Esophagus muscularis mucosa (tissue), 4 donors: Measurements from ENCODE around the gene CKB. TPM values are rescaled to one million over a fixed set of nuclear protein-coding genes. Genes with fewer than 3 reads are reported as not detected.

Experiments used
- DNase-seq: peaks from one replicate; pipeline ENCODE4 v3.0.0-alpha.2; 2017; ENCODE audit errors: extremely low spot score
- H3K27ac ChIP-seq, 4 donors: fragments of 200-600 bp; sonication (generic); replicated peaks in 1 of 4; 1 replicate in 3 of 4; 2 replicates in 1 of 4; pipeline ENCODE4 v1.5.1; 2016 to 2019; ENCODE audit warnings: mild to moderate bottlenecking in 1 of 4
- H3K27me3 ChIP-seq, 4 donors: fragments of 200-600 bp; sonication (generic); one replicate each; pipeline versions ENCODE4 v1.5.1 to v1.6.0; 2016 to 2019
- H3K36me3 ChIP-seq, 4 donors: fragments of 200-600 bp; sonication (generic); one replicate each; pipeline ENCODE4 v1.5.1; 2016 to 2019
- H3K4me1 ChIP-seq, 4 donors: fragments of 200-600 bp; sonication (generic); one replicate each; pipeline ENCODE4 v1.5.1; 2016 to 2019
- H3K4me3 ChIP-seq, 4 donors: fragments of 200-600 bp; sonication (generic); 1 replicate in 2 of 4; 2 replicates in 2 of 4; pipeline ENCODE4 v1.5.1; 2016 to 2019; ENCODE audit warnings: mild to moderate bottlenecking in 4 of 4, moderate library complexity in 1 of 4
- H3K9me3 ChIP-seq, 4 donors: fragments of 200-600 bp; sonication (generic); 1 replicate in 3 of 4; 2 replicates in 1 of 4; pipeline ENCODE4 v1.5.1; 2016 to 2019
- CTCF ChIP-seq, 3 experiments: fragments of 200-600 bp in 2 of 3; fragments of 450-650 bp in 1 of 3; sonication (generic) in 2 of 3; IDR thresholded peaks; one replicate each; pipeline ENCODE4 v1.5.1; 2017 to 2019; ENCODE audit warnings: antibody characterized with exemption in 3 of 3, mild to moderate bottlenecking in 2 of 3, moderate library complexity in 1 of 3
- EP300 ChIP-seq: sonication (generic); formaldehyde crosslinking; IDR thresholded peaks from one replicate; pipeline ENCODE4 v1.6.1; 2017; ENCODE audit warnings: antibody characterized with exemption
- POLR2A ChIP-seq: fragments of 450-650 bp; IDR thresholded peaks from one replicate; pipeline ENCODE4 v1.6.1; 2017; ENCODE audit warnings: antibody characterized with exemption, moderate library complexity, mild to moderate bottlenecking, low read depth
- POLR2AphosphoS5 ChIP-seq, 2 donors: sonication (generic); formaldehyde crosslinking; IDR thresholded peaks; one replicate each; pipeline ENCODE4 v1.6.1; 2017; ENCODE audit warnings: antibody characterized with exemption in 2 of 2
- WGBS: methylation state at CpG from one replicate; pipeline ENCODE4 v1.1.5; 2018; 5-methylcytosine and 5-hydroxymethylcytosine counted together
- intact Hi-C: fragments of 100-400 bp; cut with DNase I; formaldehyde crosslinking; loops from one replicate; pipeline ENCODE4 v1.15.1; 2023
- total RNA-seq, 4 donors: library from RNA; depleted of rRNA; stranded (reverse); fragments of >200 nt; gene quantifications; one replicate each; pipeline versions ENCODE4 v1.1.0 to v1.2.1, GENCODE V29; 2016

CKB gene
- total RNA-seq, 4 donors from 2014 or later: 917 to 1,843 (median 1,284) TPM

- Histone ChIP-seq H3K27ac (peak overlapping the region; percentile 45 to 69 (median 60)), H3K36me3 (peaks cover 26 to 87% (median 78%) of the 10 kb centered on the region in 4 donors), H3K27me3 (no peaks in the 10 kb centered on the region), H3K4me3 (no peak overlapping the region), H3K4me1 (peaks cover 8 to 16% (median 11%) of the 10 kb centered on the region in 4 donors), H3K9me3 (no peaks in the 10 kb centered on the region)
- no peak for DNase-seq
- intact Hi-C loops: no loop called here
- 78% methylated on average over 11 of the region's 11 CpGs for WGBS
- TF ChIP-seq POLR2A (no peak), EP300 (no peak)
Measured at GRCh38 chr14:103501041-103501870, 21.4 kb downstream of the CKB start.

GRCh38 chr14:103500148-103500990 is 22.3 kb downstream of the CKB start:
- 39% methylated on average over 17 of the region's 17 CpGs for whole genome bisulfite sequencing
- no peaks in the 10 kb centered on the region for H3K9me3 ChIP-seq
- peaks cover 26 to 87% (median 78%) of the 10 kb centered on the region in 4 donors for H3K36me3 ChIP-seq
- peak overlapping the region; percentile 45 to 69 (median 60) for H3K27ac ChIP-seq
- DNase-seq: peak; percentile 97
- intact Hi-C loops: no loop called here
- H3K27me3 ChIP-seq: no peaks in the 10 kb centered on the region
- peaks cover 8 to 12% (median 11%) of the 10 kb centered on the region in 4 donors for H3K4me1 ChIP-seq
- no peak overlapping the region for H3K4me3 ChIP-seq
- no peak for TF ChIP-seq POLR2A
- peak in 1 of 2 donors; percentile 78 for TF ChIP-seq POLR2AphosphoS5 (IDR thresholded peaks at IDR 0.05)
- TF ChIP-seq CTCF (IDR thresholded peaks at IDR 0.05): peak; percentile 91 to 95 (median 93)

- DNase-seq: no peak
- no peak for TF ChIP-seq POLR2AphosphoS5 (IDR thresholded peaks at IDR 0.05)
- TF ChIP-seq POLR2A: no peak
- no peak overlapping the region for H3K27ac ChIP-seq
Measured at GRCh38 chr14:103499709-103500108, 22.9 kb downstream of the CKB start.

GRCh38 chr14:103496776-103497175 is 25.9 kb downstream of the CKB start:
- DNase-seq: no peak
- H3K36me3 ChIP-seq: peaks cover 11 to 82% (median 76%) of the 10 kb centered on the region in 4 donors
- 33% methylated on average over 1 of the region's 1 CpG for WGBS
- no peaks in the 10 kb centered on the region for H3K9me3 ChIP-seq
- no peak overlapping the region for H3K4me3 ChIP-seq
- intact Hi-C loops: no loop called here
- peaks cover 8 to 12% (median 11%) of the 10 kb centered on the region in 4 donors for H3K4me1 ChIP-seq
- no peak overlapping the region for H3K27ac ChIP-seq
- TF ChIP-seq CTCF (IDR thresholded peaks at IDR 0.05): no peak
- no peak for TF ChIP-seq EP300
- H3K27me3 ChIP-seq: no peaks in the 10 kb centered on the region

More at GRCh38 chr14:103499709-103500108, 22.9 kb downstream of the CKB start:
- H3K36me3 ChIP-seq: peaks cover 32 to 87% (median 78%) of the 10 kb centered on the region in 4 donors
- H3K4me1 ChIP-seq: peaks cover 8 to 12% (median 11%) of the 10 kb centered on the region in 4 donors
- intact Hi-C loops: no loop called here
- no peaks in the 10 kb centered on the region for H3K27me3 ChIP-seq
- H3K4me3 ChIP-seq: no peak overlapping the region
- 66% methylated on average over 10 of the region's 10 CpGs for WGBS
- no peaks in the 10 kb centered on the region for H3K9me3 ChIP-seq

GRCh38 chr14:103495854-103496253 is 26.8 kb downstream of the CKB start:
- WGBS: 58% methylated on average over 2 of the region's 2 CpGs
- Histone ChIP-seq H3K27me3 (no peaks in the 10 kb centered on the region), H3K36me3 (peaks cover 14 to 81% (median 74%) of the 10 kb centered on the region in 4 donors), H3K27ac (no peak overlapping the region), H3K9me3 (no peaks in the 10 kb centered on the region), H3K4me1 (peaks cover 8 to 12% (median 10%) of the 10 kb centered on the region in 4 donors), H3K4me3 (no peak overlapping the region)
- TF ChIP-seq EP300: no peak
- TF ChIP-seq POLR2A: no peak
- no peak for TF ChIP-seq POLR2AphosphoS5 (IDR thresholded peaks at IDR 0.05)
- no peak for TF ChIP-seq CTCF (IDR thresholded peaks at IDR 0.05)
- intact Hi-C loops: no loop called here
- DNase-seq: no peak
